Cerebellar cortex (tissue), 1 donor: ENCODE results near the gene MED6.

Source experiments
- DNase-seq: peaks from one replicate; pipeline ENCODE4 v3.0.0-alpha.2; 2015; ENCODE audit warnings: low spot score

The MED6 gene

GRCh38 chr14:70600382-70601157 is at the start of gene MED6:
MED6 (minus strand) TSS chr14:70600655; CDS start chr14:70600637, 18 bp downstream.
- DNase-seq, result peak; percentile 95

DNA sequence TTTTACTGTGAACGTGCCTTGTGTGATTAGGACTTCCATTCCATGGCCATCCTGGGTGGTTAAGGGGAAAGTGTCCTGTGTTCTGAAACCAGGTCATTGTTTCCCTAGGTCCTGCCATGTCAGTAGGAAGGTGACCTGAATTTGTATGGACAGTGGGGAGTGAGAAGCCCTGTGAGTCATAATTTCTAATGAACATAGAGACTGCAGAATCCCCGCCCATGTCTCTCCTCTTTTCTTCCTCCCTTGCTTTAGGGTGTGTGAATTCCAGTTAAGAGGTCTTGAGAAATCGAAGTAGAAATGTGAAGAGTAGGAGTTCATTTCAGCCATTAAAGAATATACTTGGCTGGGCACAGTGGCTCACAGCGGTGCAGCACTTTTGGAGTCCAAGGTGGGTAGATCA is 49.3 kb upstream of the MED6 start:
- DNase-seq, result no peak

DNA sequence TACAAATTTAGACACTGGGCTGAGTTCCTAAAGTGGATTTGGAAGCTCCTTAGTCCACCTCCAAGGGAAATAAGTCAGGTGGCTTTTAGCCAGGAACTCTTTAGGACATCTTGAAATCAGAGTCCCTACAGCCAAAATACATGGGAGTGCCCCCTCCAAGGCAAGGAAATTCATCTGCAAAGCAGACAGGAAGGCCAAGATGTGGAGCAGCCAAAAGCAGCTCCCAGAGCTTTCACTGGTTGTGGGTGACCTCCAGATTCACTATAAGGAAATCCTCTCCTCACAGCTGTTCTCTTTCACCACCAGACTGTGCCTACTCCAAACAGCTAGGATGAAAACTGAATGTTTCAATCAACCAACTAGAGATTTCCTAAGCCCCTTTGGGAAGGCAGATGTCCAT is 47.9 kb upstream of the MED6 start:
- DNase-seq, result no peak

- no peak for DNase-seq
These were observed 46.2 kb upstream of the MED6 start for GRCh38 chr14:70646705-70647104.

GRCh38 chr14:70645892-70646291 is 45.4 kb upstream of the MED6 start:
- no peak for DNase-seq

DNA sequence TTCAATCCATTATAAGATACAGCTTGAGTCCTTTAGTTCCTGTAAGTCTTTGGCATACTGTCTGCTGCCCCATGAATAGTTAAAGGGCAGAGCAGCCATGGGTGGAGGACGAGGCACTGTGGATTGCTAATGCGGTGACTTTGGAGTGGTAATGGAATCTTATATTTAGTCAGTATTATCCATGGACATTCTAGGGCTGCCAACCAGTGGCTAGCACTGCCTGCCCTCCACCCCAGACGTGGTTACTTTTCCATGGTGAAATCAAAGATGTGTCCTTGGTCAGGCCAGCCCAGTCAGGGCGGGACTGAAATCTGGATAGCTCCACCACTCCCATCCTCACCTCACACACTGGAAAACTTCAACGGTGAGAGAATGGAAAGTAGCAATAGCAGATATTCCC is 43.5 kb upstream of the MED6 start:
- no peak for DNase-seq

DNA sequence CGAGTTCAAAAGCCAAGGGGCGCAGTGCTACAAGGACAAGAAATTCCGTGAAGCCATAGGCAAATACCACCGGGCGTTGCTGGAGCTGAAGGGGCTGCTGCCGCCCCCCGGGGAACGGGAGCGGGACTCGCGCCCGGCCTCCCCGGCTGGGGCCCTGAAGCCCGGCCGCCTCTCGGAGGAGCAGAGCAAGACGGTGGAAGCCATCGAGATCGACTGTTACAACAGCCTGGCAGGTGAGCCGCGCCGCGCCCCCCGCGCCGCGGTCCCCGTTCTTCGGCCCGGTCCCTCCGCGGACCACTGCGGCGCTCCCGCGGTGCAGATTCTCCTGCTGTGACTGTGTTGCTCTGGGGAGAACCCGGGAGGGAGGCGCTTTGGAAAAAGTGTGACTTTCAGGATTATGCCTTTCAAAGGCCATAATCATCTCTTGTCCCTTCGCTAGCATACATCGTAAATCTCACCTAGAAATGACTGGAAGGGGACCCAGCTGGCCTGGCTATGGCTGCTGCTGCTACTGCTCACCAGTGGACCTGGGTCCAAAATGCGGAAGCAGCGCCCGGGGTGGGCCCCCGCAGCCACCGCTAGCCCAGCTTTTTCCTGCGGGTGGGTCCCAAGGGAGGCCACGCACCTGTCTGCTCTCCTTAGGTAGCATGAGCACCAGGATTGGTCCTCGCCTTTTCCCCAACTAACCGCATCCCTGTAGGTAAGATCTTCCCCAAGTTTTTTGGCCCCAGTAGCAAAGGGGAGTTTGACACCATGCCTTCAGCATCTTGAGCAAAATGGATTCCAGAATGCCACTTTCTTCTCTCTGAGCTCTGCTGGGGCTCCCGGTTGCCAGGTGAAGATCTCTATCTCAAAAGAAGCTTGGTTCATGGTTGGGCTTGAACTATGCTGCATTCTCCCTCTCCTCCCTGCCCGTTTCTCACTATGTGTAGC is 42.1 kb upstream of the MED6 start:
- peak; percentile 29 for DNase-seq

- DNase-seq, result peak; percentile 13
These were observed 41.3 kb upstream of the MED6 start, which contains the start of gene TTC9 for GRCh38 chr14:70641548-70642302. TTC9 (plus strand) TSS chr14:70641916; CDS start chr14:70642130, 214 bp downstream.

DNA sequence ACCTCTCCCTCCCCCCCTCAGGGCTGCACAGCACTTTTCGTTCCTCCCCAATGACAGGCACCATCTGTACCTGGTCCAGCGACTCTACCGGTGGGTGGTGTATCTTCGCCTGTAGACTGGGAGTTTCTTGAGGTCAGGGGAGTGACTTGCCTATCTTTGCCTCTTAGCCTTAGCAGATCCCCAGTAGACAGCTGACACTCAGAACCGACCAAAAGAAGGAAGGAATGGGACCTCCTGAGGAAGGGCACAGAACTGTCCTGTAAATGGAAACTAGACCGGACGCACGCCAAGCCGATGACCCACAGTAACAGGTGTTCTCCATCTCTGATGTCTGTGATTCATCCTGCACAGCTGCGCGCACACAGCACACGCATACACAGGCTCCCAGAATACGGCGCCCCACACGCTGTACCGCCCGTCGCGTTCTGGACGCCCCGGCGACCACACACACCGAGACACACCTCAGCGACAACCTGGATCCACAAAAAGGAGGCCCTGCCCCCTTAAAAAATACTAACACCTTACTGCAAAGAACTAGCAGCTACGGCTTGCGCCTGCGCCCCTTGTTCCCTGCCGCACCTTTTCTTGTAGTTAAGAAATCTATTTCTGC is 40.6 kb upstream of the MED6 start:
- DNase-seq, result peak; percentile 40

DNA sequence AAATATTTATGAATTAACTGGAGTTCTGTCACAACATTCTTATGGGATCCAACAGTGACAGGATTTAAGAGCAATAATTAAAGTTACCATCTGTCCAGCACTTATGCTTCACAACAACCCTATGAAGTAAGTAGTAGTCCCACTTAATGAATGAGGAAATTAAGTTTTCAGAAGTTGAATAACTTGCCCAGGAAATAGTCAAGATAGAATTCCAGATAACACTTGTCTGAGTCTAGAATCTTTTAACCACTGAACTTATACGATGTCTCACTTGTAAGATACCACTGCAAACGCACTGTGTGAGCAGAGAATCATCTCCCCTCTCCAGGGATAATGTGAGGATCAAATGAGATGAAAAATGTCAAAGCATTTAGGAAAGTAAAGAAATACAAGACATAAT is 38.0 kb upstream of the MED6 start:
- DNase-seq, result no peak

DNA sequence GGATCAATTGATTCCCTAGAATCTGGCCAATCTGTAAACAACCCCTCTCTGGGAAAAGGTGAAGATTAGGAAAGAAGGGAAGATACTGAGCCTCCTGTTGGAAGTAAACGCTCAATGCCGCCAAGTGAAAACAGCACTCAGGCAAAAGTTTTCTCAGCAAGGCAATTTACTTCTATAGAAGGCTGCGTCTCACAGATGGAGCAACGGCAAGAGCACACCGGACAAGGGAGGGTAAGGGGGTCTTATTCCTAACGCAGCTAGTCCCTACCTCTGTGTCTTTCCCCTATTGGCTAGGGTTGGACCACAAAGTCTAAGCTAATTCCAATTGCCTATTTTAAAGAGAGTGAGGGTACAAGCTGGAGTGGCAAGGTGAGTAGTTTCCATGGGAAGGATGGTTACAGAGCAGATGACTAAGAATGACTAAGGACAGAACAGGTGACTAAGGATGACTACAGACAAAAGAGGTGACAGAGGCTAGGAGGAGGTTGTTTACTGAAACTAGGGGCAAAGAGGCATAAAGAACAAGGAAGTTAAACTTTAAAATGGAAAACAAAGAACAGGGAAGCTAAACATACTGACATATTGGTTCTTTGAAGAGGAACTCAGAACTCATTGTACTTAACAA is 35.6 kb upstream of the MED6 start:
- DNase-seq, result no peak

DNA sequence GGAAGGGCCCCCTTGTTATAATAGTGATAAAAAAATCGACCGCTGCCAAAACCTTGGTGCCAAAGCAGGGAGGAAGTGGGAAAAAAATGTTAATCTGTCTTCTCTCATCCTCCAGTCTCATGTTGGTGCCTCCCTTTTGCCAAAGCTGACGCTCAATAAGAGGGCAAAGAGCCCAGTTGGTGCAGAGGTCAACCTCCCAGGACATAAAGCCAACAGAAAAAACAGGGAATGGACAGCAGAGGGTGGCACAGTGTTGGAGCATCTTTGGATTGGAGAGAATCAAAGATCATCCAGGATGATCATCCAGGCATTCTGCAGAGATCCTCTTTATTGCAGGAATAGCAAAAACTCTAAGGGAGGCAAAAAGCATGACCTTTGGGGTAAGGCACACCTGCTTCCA is 31.5 kb upstream of the MED6 start:
- DNase-seq, result no peak

GRCh38 chr14:70624972-70625371 is 24.5 kb upstream of the MED6 start:
- DNase-seq, result no peak

GRCh38 chr14:70622111-70622712 is 21.8 kb upstream of the MED6 start:
- DNase-seq, result peak; percentile 42

DNA sequence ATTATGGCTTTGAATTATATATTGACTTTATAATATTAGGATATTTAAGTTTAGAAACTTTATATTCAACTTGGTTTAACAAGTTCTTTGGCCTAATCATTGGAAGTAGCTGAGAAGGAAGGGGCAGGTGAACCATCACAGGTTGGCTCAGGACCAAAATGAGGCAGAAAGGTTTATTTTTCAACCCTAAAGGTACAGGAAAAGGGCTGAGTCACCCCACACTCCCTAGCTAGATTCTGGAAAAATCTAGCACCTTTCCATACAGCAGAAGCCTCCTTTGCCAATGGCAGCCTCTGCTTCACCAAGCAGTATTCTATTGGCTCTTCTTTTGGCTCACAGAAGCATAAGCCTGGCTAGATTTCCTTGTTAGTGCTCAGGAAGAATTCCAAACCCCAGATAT is 19.3 kb upstream of the MED6 start:
- no peak for DNase-seq

DNA sequence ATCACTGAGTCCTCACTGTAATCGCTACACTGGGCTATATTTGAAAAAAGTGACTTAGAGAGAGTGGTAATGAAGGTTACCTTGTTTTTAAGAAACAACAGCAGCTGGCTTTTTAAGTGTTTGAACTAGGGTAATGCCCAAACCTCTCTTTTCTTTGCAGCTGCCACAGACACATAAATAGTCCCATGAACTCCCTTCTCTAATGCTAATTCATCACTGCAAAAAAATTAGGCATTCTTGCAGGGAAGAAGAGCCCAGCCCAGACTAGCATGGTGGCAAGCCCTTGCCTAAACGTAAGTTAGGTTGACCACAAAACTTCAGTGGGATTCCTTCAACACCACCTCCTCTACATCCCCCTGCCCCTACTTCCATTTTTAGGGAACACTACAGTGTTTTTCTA is 17.9 kb upstream of the MED6 start:
- no peak for DNase-seq

- DNase-seq, result no peak
These were observed 16.2 kb upstream of the MED6 start for GRCh38 chr14:70616646-70617045.

DNA sequence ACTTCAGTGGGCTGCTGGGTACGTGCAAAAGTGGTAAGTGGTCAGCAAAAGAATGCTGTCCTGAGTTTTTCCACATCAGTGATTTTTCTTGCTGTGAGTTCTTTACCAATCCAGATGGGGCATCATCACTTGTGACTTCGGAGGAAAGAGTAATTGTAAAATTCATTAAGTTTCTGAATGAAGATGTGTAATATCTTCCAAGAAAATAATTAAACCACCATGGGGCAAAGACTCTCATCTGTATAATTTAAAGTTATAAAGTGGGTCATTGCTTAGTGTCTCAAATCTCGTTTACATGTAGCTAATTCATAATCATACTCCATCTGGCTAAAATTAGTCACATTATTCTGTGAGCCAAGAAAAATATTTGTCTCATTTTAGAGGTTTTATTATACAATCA is 10.8 kb upstream of the MED6 start:
- no peak for DNase-seq

DNA sequence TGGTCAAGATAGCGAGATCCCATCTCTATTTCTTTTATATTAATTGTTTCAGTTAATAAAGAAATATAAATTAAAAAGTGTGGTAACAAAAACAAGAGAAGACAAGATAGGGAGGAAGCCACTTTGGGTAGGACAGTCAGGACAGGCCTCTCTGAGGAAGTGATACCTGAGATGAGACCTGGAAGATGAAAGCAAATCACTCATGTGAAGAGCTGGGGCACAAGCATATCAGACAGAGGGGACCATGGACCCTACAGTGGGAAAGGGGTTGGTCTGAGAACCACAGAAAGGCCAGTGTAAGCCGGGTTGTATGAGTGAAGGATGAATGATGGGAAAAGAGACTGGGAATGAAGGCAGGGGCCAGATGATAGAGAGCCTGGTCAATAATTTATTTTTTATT is 1.8 kb upstream of the MED6 start:
- no peak for DNase-seq

- peak; percentile 3 for DNase-seq
These were observed 707 bp upstream of the MED6 start for GRCh38 chr14:70601162-70601561.

DNA sequence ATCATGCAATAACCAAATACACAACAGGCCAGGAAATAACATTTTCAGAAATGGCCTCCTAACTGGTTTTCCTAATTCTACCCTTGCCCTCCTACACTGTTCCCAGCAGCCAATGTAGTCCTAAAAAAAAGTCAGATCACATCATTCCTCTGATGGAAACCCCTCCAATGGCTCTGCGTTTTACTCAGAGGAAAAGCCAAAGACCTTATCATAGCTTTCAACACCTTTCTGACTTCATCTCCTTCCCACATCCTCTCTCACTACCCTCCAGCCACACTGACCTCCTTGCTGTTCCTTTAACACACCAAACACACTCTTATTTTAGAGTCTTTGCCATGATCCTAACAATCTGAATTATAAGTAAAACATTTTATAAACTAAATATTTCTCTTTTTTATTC is 1.1 kb downstream of the MED6 start:
- no peak for DNase-seq
